Activated naive CD4-positive, alpha-beta T cell treated with Interleukin-2 at 50 U/mL for 16 hours (primary cell): ENCODE results near the gene KRT79.
"Not testable (repeated sequence)": the region's sequence is repeated elsewhere in the genome, so short reads cannot be mapped to it uniquely, and the experiment has no call there.

Source experiments
- DNase-seq: peaks from one replicate; pipeline ENCODE4 v3.0.0-alpha.2; 2020

The KRT79 gene

GRCh38 chr12:52833922-52834726 is at the start of gene KRT79:
Gene KRT79, minus strand, starts transcription at chr12:52834311. Its CDS starts 51 bp downstream, at chr12:52834260.
- no peak for DNase-seq

GRCh38 chr12:52880499-52880898 is 46.4 kb upstream of the KRT79 start:
- not testable (repeated sequence) for DNase-seq

- DNase-seq = peak; percentile 74
Observed at GRCh38 chr12:52879394-52880351, 45.6 kb upstream of the KRT79 start.

GRCh38 chr12:52878507-52879393 is 44.6 kb upstream of the KRT79 start:
- no peak for DNase-seq

GRCh38 chr12:52877242-52877641 is 43.1 kb upstream of the KRT79 start:
- DNase-seq = no peak

GRCh38 chr12:52876372-52876771 is 42.3 kb upstream of the KRT79 start:
- DNase-seq = no peak

- no peak for DNase-seq
Observed at GRCh38 chr12:52874573-52875435, 40.7 kb upstream of the KRT79 start.

GRCh38 chr12:52873832-52874572 is 39.9 kb upstream of the KRT79 start:
- peak; percentile 61 for DNase-seq

- DNase-seq = no peak
Observed at GRCh38 chr12:52873513-52873831, 39.4 kb upstream of the KRT79 start.

- no peak for DNase-seq
Observed at GRCh38 chr12:52872644-52873389, 38.7 kb upstream of the KRT79 start.

GRCh38 chr12:52871291-52872039 is 37.4 kb upstream of the KRT79 start:
- no peak for DNase-seq

- DNase-seq = peak; percentile 76
Observed at GRCh38 chr12:52870361-52871290, 36.5 kb upstream of the KRT79 start.

- DNase-seq = peak; percentile 23
Observed at GRCh38 chr12:52867642-52868041, 33.5 kb upstream of the KRT79 start.

GRCh38 chr12:52867152-52867551 is 33.0 kb upstream of the KRT79 start:
- no peak for DNase-seq

GRCh38 chr12:52865090-52865944 is 31.2 kb upstream of the KRT79 start:
- DNase-seq = no peak

GRCh38 chr12:52862023-52862422 is 27.9 kb upstream of the KRT79 start:
- no peak for DNase-seq

GRCh38 chr12:52861511-52861910 is 27.4 kb upstream of the KRT79 start:
- DNase-seq = no peak
